Activated T-cell treated with anti-CD3 and anti-CD28 coated beads for 4 hours (primary cell): ENCODE measurements around the gene SLC35F6.
"Not testable (repeated sequence)": the region's sequence is repeated elsewhere in the genome, so short reads cannot be mapped to it uniquely, and the experiment has no call there.

Experiments used
- DNase-seq: peaks from one replicate; pipeline ENCODE4 v3.0.0-alpha.2; 2020

SLC35F6 gene

GRCh38 chr2:26758790-26759321, 5.2 kb upstream of the SLC35F6 start:
- no peak for DNase-seq

DNA sequence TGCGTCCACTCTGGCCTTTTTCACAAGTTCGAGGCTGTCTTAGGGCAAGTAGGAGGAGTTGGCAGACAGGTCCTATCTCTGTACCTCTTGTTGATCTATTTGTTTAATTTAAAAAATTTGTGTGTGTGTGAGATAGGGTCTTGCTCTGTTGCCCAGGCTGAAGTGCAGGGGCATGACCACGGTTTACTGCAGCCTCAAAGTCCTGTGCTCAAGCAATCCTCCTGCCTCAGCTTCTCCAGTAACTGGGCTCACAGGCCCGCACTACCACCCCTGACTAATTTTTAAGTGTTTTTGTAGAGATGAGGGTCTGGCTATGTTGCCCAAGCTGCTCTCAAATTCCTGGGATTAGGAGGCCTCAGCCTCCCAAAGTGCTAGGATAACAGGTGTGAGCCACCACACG, 4.2 kb upstream of the SLC35F6 start:
- no peak for DNase-seq

- DNase-seq = not testable (repeated sequence)
Measured at GRCh38 chr2:26760991-26761390, 3.1 kb upstream of the SLC35F6 start.

- DNase-seq = no peak
Measured at GRCh38 chr2:26763019-26763418, 1.1 kb upstream of the SLC35F6 start.

- DNase-seq = no peak
Measured at GRCh38 chr2:26764906-26765305, 822 bp downstream of the SLC35F6 start.

DNA sequence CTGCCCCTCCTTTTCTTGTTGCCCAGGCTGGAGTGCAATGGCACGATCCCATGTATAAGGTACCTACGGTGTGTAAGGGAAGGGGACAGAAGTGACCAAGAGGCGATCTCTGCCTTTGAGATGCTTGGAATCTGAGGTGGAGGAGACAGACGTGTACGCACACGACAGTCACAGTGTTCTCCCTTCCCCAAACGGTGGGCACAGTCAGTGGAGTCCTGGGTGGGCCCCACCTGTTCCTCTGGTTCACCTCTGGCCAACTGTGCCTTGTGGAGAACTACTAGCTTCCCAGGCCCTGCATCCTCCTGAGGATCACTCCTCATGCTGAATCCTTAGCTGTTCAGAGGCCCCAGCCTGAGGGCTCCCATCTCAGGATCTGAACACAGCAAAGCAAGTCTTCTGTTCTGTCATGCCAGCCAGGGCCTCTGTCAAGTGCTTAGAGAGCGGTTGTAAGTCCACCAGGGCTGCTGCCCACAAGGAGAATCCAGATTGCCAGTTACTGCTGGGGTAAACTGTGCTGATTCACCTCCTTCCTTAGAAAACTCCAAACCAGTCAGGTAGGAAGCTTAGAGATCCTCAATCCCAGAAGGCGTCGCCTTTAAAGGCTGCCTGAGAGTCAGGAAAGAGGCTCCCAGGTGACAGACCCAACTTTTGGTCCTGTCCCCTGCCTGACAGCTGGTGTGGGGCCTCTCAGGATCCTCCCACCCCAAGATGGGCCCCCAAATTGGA, 1.6 kb downstream of the SLC35F6 start:
- no peak for DNase-seq

- DNase-seq = no peak
Measured at GRCh38 chr2:26767129-26767528, 3.0 kb downstream of the SLC35F6 start.

DNA sequence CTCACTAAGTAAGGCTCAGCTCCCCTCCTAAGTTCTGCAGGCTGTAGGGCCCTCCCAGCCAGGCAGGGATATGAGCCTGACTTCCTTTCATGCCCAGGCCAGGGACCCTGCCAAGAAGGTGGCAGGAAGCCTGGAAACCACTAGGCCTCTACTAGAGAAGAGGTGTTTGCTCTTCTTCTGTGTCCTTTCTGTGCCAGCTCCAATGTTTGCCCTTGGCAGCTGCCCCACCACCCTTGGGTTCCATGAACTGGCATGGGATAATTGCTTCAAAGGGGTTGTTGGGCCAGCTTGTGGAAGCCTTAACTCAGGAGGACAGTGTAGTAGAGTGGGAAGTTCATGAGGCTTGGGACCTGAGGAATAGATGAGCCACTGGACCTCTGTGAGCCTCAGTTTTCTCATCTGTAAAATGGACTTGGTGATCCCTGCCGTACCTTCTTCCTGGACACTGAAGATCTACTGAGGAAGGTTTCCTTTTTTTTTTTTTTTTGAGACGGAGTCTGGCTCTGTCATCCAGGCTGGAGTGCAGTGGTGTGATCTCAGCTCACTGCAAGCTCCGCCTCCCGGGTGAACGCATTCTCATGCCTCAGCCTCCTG, 3.9 kb downstream of the SLC35F6 start:
- no peak for DNase-seq

DNA sequence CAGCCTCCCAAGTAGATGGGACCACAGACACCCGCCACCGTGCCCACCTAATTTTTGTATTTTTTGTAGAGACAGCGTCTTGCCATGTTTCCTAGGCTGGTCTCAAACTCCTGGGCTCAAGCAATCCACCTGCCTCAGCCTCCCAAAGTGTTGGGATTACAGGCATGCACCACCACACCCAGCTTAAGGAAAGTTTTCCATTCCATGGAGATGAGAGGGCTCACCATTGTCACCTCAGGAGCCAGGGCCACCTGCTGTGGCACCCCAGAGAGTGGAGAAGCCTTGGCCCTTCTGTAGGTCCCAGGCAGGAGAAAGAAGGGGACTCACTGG, 4.6 kb downstream of the SLC35F6 start:
- DNase-seq = no peak

GRCh38 chr2:26769089-26769761, 5.1 kb downstream of the SLC35F6 start:
- DNase-seq = no peak

- no peak for DNase-seq
Measured at GRCh38 chr2:26770986-26771586, 7.0 kb downstream of the SLC35F6 start.

GRCh38 chr2:26772064-26773001, 8.2 kb downstream of the SLC35F6 start:
- no peak for DNase-seq

DNA sequence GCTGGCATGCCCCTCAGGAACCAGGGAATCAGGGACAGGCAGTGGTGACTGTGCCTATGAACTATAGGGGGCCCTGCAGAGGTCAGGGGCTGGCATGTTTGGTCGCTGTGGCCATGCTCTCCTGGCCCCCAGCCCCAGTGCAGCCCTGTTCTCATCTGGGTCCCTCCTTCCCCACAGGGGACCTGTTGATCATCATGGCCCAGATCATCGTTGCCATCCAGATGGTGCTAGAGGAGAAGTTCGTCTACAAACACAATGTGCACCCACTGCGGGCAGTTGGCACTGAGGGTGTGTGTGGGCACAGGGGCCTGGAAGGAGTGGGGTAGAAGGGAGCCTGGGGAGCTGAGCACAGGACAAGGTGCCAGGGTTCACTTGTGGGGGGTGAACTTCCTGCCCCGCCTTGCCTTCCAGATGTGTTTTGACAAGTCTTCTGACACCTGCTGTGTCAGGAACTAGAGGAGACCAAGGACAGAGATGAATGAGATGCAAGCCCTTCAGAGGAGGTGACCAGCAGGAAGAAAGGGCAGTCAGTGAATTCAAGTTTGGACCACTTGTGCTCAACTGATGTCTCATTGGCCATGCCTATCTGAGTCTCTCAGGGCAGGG, 12.2 kb downstream of the SLC35F6 start:
- DNase-seq = no peak

DNA sequence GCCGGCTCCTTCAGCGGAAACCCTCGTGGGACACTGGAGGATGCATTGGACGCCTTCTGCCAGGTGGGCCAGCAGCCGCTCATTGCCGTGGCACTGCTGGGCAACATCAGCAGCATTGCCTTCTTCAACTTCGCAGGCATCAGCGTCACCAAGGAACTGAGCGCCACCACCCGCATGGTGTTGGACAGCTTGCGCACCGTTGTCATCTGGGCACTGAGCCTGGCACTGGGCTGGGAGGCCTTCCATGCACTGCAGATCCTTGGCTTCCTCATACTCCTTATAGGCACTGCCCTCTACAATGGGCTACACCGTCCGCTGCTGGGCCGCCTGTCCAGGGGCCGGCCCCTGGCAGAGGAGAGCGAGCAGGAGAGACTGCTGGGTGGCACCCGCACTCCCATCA, 14.0 kb downstream of the SLC35F6 start:
- no peak for DNase-seq

- DNase-seq = no peak
Measured at GRCh38 chr2:26778507-26778906, 14.4 kb downstream of the SLC35F6 start.

- no peak for DNase-seq
Measured at GRCh38 chr2:26780203-26780760, 16.2 kb downstream of the SLC35F6 start.

DNA sequence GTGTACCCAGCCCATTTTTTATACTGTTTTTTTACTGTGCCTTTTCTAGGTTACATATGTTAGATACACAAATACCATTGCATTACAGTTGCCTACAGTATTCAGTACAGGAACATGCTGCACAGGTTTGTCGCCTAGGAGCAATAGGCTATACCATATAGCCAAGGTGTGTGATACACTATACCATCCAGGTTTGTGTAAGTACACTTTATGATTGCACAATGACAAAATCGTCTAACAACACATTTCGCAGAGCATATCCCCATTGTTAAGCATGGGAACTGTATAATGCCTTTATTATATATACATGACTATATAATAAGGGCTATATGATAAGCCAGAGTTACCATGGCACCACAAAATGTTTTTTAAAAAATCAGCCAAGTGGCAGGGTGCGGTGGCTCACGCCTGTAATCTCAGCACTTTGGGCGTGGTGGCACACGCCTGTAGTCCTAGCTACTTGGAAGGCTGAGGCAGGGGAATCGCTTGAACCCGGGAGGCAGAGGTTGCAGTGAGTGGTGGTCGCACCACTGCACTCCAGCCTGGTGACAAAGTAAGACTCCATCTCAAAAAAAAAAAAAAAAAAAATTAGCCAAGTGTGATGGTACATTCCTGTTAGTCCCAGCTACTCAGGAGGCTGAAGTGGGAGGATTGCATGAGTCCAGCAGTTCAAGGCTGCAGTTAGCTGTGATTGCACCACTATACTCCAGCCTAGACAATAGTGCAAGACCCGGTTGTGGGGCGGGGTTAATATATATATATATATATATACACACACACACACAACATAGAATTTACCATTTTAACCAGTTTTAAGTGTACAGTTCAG, 19.0 kb downstream of the SLC35F6 start:
- no peak for DNase-seq

DNA sequence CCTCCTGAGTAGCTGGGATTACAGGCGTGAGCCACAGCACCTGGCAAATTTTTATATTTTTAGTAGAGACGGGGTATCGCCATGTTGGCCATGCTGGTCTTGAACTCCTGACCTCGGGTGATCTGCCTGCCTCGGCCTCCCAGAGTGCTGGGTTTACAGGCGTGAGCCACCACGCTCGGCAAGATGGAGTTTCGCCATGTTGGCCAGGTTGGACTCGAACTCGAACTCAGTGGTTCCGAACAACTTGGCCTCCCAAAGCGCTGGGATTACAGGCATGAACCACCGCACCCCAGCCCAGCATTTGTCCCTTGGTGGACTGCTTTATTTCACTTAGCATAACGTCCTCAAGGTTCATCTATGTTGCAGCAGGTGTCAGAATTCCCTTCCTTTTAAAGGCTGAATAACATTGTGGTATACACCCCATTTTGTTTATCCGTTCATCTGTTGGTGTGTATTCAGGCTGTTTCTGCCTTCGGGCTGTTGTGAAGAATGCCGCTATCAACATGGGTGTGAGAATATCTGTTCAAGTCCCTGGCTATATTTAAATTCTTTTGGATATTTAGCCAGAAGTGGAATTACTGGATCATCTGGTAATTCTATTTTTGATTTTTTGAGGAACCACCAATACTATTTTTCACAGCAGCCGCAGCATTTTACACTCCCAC, 20.6 kb downstream of the SLC35F6 start:
- no peak for DNase-seq

- DNase-seq = peak; percentile 91
Measured at GRCh38 chr2:26785431-26786206, 21.5 kb downstream of the SLC35F6 start, which contains the start of gene CENPA. Gene CENPA (plus strand): TSS chr2:26786056. CDS start chr2:26786197, 141 bp downstream.
